GM08714 (cell line): ENCODE measurements around the gene UBE2J2.

Experiments
- H3K4me3 ChIP-seq: fragments of 200-500 bp; sonication (Bioruptor generic); 2 replicates; pipeline ENCODE4 v1.5.1; 2014; ENCODE audit warnings: mild to moderate bottlenecking, low read length, inconsistent platforms
- ZNF274 ChIP-seq: IDR thresholded peaks from 2 replicates; pipeline ENCODE4 v1.6.1; 2012; ENCODE audit warnings: mild to moderate bottlenecking, low read depth, low read length

UBE2J2 gene

GRCh38 chr1:1234180-1234808, 39.4 kb downstream of the UBE2J2 start:
- TF ChIP-seq ZNF274: no peak
- no peak overlapping the region for H3K4me3 ChIP-seq

- no peak for TF ChIP-seq ZNF274
- H3K4me3 ChIP-seq: no peak overlapping the region
These were observed 40.1 kb downstream of the UBE2J2 start for GRCh38 chr1:1233567-1233892.

GRCh38 chr1:1232796-1233566, 40.7 kb downstream of the UBE2J2 start:
- no peak for TF ChIP-seq ZNF274
- peak overlapping the region; percentile 51; the same call in 1 of the 2 replicates for H3K4me3 ChIP-seq

GRCh38 chr1:1232208-1232795, 41.4 kb downstream of the UBE2J2 start, which contains the start of gene B3GALT6:
Gene B3GALT6 (plus strand): TSS chr1:1232237. CDS start chr1:1232279, 42 bp downstream.
- no peak for TF ChIP-seq ZNF274
- H3K4me3 ChIP-seq: peak within 1 kb of the TSS; percentile 73

- no peak for TF ChIP-seq ZNF274
These were observed 42.0 kb downstream of the UBE2J2 start, which contains the start of gene SDF4 for GRCh38 chr1:1231400-1232207. Gene SDF4 (minus strand): TSS chr1:1232001. CDS start chr1:1228772, 3,229 bp downstream.

GRCh38 chr1:1230656-1231399, 42.8 kb downstream of the UBE2J2 start:
- peak overlapping the region; percentile 73 for H3K4me3 ChIP-seq
- TF ChIP-seq ZNF274: no peak

More at GRCh38 chr1:1231400-1232207, 42.0 kb downstream of the UBE2J2 start, which contains the start of gene SDF4:
- H3K4me3 ChIP-seq: peak within 1 kb of the TSS; percentile 73

GRCh38 chr1:1229770-1230169, 43.9 kb downstream of the UBE2J2 start:
- no peak for TF ChIP-seq ZNF274
- H3K4me3 ChIP-seq: no peak overlapping the region

GRCh38 chr1:1228596-1229321, 44.9 kb downstream of the UBE2J2 start:
- no peak overlapping the region for H3K4me3 ChIP-seq
- no peak for TF ChIP-seq ZNF274

- no peak overlapping the region for H3K4me3 ChIP-seq
- no peak for TF ChIP-seq ZNF274
These were observed 45.5 kb downstream of the UBE2J2 start for GRCh38 chr1:1228187-1228586.

- no peak overlapping the region for H3K4me3 ChIP-seq
- TF ChIP-seq ZNF274: no peak
These were observed 46.3 kb downstream of the UBE2J2 start for GRCh38 chr1:1227386-1227785.

GRCh38 chr1:1226566-1227362, 46.9 kb downstream of the UBE2J2 start:
- TF ChIP-seq ZNF274: no peak
- H3K4me3 ChIP-seq: no peak overlapping the region

- TF ChIP-seq ZNF274: no peak
- H3K4me3 ChIP-seq: no peak overlapping the region
These were observed 47.7 kb downstream of the UBE2J2 start for GRCh38 chr1:1225913-1226312.
